SIG-M5 (cell line): Measurements from ENCODE around the gene SRPK3.
"Not testable (repeated sequence)": the region's sequence is repeated elsewhere in the genome, so short reads cannot be mapped to it uniquely, and the experiment has no call there.

Experiments
- DNase-seq: peaks from one replicate; lab custom pipeline; 2025; lab: John Stamatoyannopoulos, UW

Gene SRPK3, protein sequence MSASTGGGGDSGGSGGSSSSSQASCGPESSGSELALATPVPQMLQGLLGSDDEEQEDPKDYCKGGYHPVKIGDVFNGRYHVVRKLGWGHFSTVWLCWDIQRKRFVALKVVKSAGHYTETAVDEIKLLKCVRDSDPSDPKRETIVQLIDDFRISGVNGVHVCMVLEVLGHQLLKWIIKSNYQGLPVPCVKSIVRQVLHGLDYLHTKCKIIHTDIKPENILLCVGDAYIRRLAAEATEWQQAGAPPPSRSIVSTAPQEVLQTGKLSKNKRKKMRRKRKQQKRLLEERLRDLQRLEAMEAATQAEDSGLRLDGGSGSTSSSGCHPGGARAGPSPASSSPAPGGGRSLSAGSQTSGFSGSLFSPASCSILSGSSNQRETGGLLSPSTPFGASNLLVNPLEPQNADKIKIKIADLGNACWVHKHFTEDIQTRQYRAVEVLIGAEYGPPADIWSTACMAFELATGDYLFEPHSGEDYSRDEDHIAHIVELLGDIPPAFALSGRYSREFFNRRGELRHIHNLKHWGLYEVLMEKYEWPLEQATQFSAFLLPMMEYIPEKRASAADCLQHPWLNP

DNA sequence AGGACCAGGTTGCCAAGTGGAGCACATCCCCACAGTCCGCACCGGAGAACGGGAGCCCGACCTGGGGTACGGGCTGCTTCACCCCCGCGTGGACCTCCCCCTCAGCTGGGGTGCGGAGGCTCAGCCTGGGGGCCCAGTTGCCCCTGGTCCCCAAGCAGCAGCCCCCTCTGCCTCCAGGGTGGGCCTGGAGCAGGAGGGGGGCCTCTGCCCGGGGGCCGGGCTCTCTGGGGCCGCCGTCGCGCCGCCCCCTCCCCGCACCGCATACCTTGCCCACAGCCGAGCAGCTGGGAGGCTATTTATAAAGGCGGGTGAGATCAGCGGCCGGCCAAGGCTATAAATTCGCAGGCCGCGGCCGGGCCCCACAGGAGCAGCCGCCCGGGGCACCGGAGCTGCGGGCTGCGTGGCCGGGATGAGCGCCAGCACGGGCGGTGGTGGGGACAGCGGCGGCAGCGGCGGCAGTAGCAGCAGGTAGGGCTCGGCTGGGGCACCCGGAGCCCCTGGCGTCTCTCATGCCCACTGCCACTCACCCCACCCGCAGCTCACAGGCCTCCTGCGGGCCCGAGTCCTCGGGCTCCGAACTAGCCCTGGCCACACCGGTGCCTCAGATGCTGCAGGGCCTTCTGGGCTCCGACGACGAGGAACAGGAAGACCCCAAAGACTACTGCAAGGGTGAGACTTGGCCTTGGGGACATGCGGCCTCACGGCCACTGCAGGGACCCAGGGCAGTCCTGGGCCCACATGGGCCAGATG is at the start of gene SRPK3:
Gene SRPK3 (plus strand): TSS at position 364 of the 750 bp plus-strand sequence. CDS start 46 bp downstream, at position 410.
- no peak for DNase-seq

DNA sequence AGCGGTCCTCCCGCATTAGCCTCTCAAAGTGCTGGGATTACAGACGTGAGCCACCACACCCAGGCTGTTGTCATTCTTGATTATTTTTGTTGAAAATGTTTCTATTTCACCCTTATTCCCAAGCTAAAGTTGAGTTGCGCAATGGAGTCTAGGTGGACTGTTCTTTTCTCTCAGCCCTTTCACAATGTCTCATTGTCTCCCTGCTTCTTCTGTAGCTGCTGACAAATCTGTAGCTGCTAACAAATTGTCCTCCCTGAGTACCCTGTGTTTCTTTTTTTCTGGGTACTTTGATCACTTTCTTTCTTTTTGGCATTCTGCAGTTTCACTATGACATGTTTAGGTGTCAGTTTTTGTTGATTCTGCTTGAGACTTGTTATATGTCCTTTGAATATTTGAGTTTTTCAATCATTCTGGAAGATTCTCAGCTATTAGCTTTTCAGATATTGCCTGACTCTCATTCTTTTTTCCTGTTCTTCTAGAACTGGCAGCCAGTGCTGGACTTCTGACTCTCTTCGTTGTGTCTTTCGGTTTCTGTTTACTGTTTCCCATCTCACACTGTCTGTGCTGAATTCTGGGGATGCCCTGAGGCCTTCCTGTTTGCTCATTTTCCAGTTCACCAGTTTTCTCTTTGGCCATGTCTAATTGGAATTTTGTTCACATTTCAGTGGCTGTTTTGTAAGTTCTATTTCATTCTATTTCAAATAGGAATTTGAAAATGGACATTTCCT is 49.6 kb upstream of the SRPK3 start:
- DNase-seq, result no peak

DNA sequence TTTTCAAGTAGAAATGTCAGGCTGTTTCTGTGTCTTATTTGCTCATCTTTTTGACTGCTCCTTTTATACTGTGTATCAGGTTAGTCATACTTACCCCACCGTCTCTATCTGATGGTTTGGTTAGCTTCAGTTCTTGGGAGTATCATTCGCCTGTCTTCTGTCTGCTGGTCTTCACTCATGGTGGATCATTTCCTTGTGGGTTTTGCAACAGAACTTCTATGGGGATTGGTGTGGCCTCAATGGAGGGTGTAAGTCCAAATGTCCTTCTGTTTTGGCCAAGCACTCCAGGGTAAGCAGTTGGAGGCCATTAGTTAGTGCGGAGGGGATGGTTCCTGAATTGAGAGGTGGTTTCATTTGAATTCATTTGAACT is 49.0 kb upstream of the SRPK3 start:
- no peak for DNase-seq

DNA sequence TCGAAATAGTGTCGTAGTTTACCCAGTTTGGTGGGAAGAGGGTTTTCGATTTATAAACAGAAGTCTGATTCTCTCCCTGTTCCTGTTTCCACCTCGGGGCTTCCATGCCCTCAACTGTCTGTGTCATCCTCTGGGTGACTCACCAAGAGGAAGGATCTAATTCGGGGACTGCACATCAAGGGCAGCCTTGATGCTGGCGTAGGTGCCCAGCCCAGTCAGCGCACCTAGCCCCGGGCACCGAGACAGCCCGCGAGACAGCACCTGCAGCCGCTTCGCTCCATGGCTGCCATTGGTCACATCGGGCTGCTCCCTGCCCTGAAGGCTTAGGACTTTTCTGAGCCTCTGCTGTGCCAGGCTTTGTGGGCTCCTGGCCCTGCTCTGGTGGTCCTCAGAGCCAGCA is 48.4 kb upstream of the SRPK3 start:
- DNase-seq, result no peak

DNA sequence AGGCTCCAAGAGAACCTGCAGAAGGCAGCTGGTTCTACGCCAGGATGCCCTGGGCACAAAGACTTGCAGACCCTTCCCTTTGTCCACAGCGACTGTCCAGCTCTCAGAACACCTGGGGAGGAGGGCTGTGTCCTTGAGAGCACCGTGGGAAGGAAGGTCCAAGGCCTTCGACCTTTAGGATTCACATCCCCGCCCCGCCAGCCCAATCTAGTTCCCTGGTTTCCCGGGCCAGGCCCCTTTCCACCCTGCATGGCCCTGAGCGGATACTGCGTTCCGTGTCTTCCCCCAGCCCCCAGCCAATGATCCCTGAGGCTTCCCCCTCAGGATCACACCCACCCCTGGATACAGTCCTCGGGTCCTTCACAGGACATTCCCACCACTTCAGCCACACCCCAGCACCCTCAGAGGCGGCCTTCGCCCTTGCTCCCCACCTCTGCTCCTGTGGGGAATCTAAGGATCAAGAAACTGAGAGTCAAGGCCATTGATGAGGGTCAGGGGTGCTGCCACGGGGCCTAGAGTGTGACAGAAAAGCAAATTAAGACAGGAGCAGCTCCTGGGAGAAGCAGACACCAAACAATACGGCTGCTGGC is 47.1 kb upstream of the SRPK3 start:
- no peak for DNase-seq

DNA sequence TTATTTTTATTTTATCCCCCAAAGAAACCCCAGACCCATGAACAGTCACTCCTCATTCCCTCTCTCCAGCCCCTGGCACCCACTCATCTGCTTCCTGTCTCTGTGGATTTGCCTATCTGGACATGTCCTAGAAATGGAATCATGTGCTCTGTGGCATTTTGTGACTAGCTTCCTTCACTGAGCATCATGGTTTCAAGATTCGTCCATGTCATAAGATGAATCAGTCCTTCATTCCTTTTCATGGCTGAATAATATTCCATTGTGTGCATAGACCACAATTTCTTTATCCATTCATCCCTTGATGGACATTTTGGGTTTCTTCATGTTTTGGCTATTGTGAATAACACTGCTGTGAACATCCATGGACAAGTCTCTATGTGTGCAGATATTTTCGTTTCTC is 46.0 kb upstream of the SRPK3 start:
- DNase-seq, result no peak

DNA sequence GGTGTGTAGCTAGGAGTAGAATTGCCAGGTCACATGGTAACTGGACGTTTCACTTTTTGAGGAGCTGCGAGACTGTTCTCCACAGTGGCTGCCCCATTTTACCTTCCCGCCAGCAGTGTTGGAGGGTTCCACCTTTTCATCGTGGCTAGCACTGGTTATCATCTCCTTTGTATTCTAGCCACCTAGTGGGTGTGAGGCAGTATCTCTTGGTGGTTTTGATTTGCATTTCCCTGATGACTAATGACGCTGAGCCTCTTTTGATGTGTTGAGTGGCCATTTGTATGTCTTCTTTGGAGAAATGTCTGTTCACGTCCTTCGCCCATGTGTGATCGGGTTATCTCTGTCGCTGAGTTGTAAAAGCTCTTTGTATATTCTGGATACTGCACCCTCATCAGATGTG is 45.6 kb upstream of the SRPK3 start:
- DNase-seq, result no peak

DNA sequence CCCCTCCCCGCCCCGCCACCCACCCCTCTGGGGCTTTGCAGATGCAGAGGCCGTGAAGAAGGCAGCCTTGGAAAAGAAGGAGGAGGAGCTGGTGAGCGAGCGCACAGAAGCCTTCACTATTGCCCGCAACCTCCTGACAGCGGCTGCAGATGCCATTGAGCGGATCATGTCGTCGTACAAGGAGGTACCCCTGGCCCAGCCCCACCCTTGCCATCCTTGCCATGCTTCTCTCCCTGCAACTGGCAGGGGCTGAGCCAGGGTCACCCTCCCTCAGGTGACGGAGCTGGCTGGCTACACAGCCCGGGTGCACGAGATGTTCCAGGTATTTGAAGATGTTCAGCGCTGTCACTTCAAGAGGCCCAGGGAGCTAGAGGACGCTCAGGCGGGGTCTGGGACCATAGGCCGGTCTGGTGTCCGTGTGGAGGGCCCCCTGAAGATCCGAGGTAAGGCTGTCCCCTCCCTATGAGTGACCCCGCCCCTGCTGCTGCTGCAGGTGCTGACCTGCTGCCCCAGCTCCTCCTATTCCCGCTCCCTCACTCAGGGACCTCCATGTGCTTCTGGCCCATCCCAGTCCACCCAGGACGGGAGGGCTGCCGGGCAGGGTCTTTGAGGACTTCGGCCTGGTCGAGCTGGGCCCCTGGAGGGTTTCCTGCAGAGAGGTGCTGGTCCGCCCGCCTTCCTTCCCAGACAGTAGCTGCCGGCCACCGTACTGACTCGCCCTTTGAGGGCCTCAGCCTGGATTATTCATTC is 44.6 kb upstream of the SRPK3 start:
- no peak for DNase-seq

DNA sequence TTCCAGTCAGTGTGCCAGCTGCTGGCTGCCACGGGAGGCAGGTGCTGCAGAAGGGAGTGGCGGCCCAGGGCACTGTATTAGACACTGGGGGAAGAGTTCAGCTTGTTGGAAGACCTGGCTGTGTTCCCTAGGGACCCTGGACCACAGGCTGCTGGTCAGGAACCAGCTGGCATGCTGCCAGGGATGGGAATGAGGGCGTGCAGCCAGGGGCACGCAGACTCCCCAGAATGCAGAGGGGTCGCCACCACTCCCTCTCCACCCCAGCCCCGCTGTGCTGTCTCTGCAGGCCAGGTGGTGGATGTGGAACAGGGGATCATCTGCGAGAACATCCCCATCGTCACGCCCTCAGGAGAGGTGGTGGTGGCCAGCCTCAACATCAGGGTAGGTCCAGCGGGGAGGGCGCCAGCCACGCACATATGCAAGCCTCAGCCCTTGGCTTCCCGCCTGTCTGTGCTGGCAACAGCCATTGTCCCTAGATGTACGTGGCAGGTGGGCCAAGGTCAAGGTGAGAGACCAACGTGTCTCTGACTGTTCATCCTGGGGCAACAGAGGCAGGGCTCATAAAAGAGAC is 43.9 kb upstream of the SRPK3 start:
- DNase-seq, result no peak

DNA sequence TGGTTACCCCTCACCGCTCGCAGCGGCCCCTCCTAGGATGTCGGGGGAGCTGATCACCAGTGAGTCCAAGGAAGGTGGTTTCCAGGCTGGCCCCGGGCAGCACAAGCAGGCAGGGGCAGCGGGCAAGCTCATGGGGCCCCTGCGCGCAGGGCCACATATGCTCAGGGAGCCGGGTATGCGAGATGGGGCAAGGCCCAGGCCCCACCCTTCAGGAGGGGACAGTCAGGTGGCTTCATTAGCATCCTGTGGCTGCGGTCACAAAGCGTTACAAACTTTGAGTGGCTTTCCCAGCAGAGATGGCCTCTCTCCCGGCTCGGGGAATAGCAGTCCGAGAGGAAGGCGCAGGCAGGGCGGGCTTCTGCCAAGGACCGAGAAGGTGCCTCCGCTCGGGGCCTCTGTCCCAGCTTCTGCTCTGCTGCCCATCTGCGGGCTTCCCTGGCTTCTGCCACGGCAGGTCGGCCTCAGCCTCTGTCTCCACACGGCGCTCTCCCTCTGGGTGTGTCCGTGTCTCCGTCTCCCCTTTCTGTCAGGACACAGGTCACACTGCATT is 42.7 kb upstream of the SRPK3 start:
- DNase-seq, result no peak

DNA sequence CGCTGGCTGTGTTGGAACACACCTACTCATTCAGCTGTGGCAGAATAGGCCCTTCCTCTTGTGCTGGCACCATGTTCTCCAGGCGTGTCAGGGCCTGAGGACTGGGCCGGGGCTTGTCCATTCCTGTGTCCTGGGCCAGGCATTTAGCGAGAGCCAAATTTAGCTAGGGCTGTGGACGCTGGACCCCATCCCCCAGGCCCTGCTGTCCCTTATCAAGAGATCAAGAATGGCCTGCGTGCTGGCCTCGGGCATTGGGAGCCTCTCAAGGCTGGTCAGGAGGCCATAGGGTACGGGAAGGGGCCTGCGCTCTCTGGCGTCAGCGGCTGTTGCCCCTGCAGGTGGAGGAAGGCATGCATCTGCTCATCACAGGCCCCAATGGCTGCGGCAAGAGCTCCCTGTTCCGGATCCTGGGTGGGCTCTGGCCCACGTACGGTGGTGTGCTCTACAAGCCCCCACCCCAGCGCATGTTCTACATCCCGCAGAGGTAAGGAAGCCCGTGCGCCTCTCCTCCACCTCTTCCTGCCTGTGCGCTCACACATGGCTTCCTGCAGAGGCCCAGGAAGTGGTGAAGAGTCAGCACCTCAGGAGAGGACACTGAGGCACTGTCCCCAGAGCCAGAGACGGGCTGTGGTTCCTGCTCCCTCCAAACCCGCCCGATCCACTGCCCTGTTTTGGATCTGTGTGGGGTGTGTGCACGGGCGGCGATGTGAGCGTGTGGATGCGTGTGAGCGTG is 40.9 kb upstream of the SRPK3 start:
- no peak for DNase-seq

DNA sequence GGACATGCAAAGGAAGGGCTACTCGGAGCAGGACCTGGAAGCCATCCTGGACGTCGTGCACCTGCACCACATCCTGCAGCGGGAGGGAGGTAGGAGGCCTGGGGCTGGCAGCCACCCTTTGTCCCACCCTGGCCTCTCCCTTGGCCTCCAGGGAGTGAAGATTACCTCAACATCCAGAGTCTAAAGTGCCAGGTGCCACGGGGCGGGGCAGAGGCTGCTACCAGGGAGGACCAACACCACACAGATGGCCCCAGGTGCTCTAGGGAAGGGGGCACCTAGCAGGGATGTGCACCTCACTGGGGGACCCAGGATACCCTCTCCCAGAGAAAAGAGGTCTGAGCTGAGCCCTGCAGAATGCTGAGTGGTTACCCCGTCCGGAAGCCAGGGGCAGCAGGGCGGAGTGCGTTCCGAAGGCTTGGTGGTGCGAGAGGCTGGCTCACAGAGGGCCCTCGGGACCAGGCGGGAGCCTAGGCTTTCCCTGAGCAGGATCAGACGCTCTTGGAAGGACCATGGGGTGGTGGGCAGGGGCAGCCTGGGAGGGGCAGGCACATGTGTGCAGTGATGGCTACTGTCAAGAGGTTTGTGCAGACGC is 40.1 kb upstream of the SRPK3 start:
- no peak for DNase-seq

DNA sequence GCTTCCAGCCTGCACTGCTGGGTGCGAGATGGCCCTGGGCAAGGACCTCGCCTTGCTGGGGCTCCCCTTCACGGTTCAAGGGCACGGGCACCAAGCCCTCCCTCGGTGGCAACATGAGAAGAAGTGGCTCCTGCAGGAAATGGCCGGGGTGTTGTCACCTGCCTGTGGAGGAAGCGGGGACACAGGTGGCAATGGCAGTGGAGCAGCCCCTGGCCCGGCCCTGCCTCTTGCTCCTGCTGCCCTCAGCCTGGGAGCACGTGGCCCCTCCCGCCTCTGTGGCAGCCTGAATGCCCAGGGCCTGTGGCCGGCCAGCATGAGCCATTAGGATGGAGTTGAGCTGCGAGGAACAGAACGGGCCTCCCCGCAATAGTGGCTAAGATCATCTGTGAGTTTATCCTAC is 39.4 kb upstream of the SRPK3 start:
- no peak for DNase-seq

DNA sequence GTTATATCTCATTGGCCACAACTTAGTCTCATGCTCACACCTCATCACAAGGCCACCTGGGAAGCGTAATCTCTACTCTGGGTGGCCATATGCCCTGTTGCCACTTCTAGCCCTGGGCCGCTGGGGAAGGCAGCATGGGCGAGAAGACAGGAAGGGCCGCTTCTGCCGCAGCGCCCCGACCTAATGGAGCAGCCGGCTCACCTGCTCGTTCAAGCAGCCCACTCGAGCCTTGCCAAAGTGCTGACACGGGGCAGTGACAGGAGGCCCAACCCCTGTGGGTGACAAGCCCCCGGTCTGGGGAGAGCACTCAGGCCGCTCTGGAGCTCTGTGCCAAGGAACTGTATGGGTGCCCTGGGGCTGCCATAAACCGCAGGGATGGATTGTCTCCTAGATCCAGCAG is 38.7 kb upstream of the SRPK3 start:
- not testable (repeated sequence) for DNase-seq

DNA sequence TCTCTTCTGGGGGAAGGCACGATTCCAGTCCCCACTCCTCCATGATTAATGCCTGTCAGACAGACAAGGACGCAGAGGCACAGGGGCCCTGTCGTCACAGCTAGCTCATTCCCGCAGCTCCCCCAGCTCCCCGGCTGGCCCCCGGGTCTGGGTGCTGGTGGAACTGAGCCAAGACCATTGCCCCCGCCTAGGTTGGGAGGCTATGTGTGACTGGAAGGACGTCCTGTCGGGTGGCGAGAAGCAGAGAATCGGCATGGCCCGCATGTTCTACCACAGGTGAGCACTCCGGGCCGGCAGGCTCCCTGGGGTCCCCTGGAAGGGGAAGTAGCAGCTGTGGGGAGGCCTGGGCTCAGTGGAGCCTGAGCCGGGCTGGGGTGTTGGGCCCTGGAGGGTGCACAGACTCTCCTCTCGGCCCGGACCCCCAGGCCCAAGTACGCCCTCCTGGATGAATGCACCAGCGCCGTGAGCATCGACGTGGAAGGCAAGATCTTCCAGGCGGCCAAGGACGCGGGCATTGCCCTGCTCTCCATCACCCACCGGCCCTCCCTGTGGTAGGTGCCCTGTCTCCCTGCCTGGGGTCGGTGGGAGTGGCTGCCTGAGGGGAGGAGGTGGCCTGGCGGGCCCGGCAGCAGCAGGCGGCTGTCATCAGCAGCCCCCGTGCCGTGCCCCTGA is 37.9 kb upstream of the SRPK3 start:
- not testable (repeated sequence) for DNase-seq

DNA sequence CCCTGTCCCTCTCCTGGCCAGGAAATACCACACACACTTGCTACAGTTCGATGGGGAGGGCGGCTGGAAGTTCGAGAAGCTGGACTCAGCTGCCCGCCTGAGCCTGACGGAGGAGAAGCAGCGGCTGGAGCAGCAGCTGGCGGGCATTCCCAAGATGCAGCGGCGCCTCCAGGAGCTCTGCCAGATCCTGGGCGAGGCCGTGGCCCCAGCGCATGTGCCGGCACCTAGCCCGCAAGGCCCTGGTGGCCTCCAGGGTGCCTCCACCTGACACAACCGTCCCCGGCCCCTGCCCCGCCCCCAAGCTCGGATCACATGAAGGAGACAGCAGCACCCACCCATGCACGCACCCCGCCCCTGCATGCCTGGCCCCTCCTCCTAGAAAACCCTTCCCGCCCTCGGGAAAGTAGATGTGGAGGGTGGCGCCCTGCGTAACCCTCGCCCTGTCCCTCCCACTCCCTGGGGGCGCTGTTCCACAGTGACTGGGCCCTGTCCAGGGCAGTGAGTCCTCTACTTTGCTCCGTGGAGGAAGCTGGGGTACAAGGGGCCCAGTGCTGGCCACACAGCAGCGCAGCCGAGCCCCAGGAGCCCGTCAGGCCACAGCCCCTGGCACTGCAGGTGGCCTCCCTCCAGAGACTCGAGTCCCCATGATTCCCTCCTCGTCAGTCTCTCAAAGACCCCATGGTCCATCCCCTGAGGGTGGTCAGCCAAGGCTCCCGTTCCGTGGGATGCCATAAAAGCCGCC is 37.2 kb upstream of the SRPK3 start:
- DNase-seq, result not testable (repeated sequence)

DNA sequence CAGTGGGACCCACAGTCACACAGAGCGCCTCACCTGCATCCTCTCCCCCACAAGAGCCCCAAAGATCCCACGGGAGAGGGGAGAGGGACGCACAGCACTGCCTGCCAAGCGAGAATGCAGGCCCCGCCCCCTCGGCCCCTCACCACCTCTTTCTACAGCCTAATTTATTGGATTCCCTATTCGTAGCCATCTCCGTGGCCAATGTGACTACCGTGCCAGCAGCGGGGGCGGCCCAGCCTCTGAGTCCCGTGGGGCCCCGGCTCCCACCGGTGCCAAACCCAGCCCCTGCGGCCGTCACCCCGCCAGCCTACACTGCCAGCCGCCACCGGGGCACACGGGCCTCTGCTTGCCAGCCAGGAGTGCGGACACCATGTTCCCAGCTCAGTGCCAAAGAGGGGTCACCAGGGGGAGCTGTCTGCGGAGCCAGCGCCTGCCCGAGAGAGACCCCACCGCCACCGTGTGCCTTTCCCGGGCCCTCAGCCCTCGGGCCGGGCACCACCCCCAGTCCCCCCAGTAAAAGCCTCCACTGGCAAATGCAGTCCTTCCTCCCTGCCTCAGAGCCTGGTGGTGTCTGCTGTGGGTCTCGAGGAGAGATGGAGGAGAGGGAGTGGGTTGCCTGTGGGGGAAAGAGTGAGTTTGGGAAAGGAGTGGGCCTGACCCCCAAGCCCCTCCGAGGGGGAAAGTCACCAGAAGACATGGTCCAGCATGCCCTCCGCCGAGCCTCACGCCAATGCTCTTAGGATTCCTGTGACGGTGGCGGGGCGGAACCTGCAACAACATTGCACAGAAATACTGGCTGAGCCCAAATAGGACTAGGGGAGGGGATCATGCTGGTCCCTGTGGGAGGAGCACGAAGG is 36.4 kb upstream of the SRPK3 start:
- DNase-seq, result no peak
